SK-N-SH (cell line): ENCODE results near the gene GPR146. TPM values are rescaled to one million over a fixed set of nuclear protein-coding genes. Genes with fewer than 3 reads are reported as not detected.

Experiments used
- CTCF ChIA-PET: fragments of 300-600, 350-600 bp; formaldehyde crosslinking; extraction: SDS; loops from one replicate; lab custom pipeline; 2021; lab: Yijun Ruan, JAX
- POLR2A ChIA-PET: fragments of 350-600 bp; sonication (Branson Sonifier 250); formaldehyde crosslinking; extraction: SDS; loops from one replicate; lab custom pipeline; 2020; ENCODE audit warnings: antibody characterized with exemption, inconsistent platforms; lab: Yijun Ruan, JAX
- DNase-seq: peaks from one replicate; pipeline ENCODE4 v3.0.0; 2012
- H2AFZ ChIP-seq: fragments of 200-600 bp; sonication (generic); 2 replicates; pipeline ENCODE4 v1.8.1; 2016; ENCODE audit warnings: antibody characterized with exemption, mild to moderate bottlenecking, low read depth
- H3F3A ChIP-seq: fragments of 200-600 bp; sonication (generic); replicated peaks from 2 replicates; pipeline ENCODE3; 2016; ENCODE audit warnings: antibody characterized with exemption, mild to moderate bottlenecking; ENCODE audit not compliant: insufficient read depth
- H3K27ac ChIP-seq, 2 experiments: fragments of 200-500 bp in 1 of 2; fragments of 200-600 bp in 1 of 2; sonication (Bioruptor generic) in 1 of 2; sonication (generic), shearing (Covaris generic) in 1 of 2; 2 replicates each; pipeline versions ENCODE4 v1.5.1 to v1.6.1; 2014 to 2016; ENCODE audit warnings: low read depth in 2 of 2, inconsistent platforms in 1 of 2, low read length in 1 of 2, mild to moderate bottlenecking in 1 of 2, mixed read lengths in 1 of 2
- H3K27me3 ChIP-seq: fragments of 200-600 bp; sonication (generic), shearing (Covaris generic); 2 replicates; pipeline ENCODE4 v1.6.1; 2016; ENCODE audit warnings: mixed run types; ENCODE audit not compliant: insufficient read depth
- H3K36me3 ChIP-seq, 2 experiments: fragments of 200-500 bp in 1 of 2; fragments of 200-600 bp in 1 of 2; sonication (Bioruptor generic) in 1 of 2; sonication (generic) in 1 of 2; replicated peaks in 1 of 2; 2 replicates each; pipeline versions ENCODE3 to v1.5.1; 2014 to 2016; ENCODE audit warnings: low read length in 1 of 2, mild to moderate bottlenecking in 1 of 2; ENCODE audit not compliant: insufficient read depth in 2 of 2, control insufficient read depth in 1 of 2
- H3K4me1 ChIP-seq, 2 experiments: fragments of 200-500 bp in 1 of 2; fragments of 200-600 bp in 1 of 2; sonication (Bioruptor generic) in 1 of 2; sonication (generic), shearing (Covaris generic) in 1 of 2; 2 replicates each; pipeline versions ENCODE4 v1.5.1 to v1.6.1; 2014 to 2016; ENCODE audit warnings: low read depth in 1 of 2, low read length in 1 of 2, mixed run types in 1 of 2; ENCODE audit not compliant: insufficient read depth in 2 of 2, control insufficient read depth in 1 of 2
- H3K4me2 ChIP-seq: fragments of 200-600 bp; sonication (generic), shearing (Covaris generic); 2 replicates; pipeline ENCODE4 v1.6.1; 2017; ENCODE audit warnings: mixed run types
- H3K4me3 ChIP-seq, 2 experiments: fragments of 200-500 bp in 1 of 2; fragments of 200-600 bp in 1 of 2; sonication (Bioruptor generic) in 1 of 2; sonication (generic), shearing (Covaris generic) in 1 of 2; 2 replicates each; pipeline versions ENCODE4 v1.5.1 to v1.8.1; 2014 to 2016; ENCODE audit warnings: low read depth in 2 of 2, inconsistent platforms in 1 of 2, low read length in 1 of 2, mild to moderate bottlenecking in 1 of 2, mixed read lengths in 1 of 2, moderate library complexity in 1 of 2
- H3K79me2 ChIP-seq: fragments of 200-600 bp; sonication (generic); 2 replicates; pipeline ENCODE4 v1.8.1; 2017; ENCODE audit warnings: mild to moderate bottlenecking; ENCODE audit not compliant: insufficient read depth
- H3K9ac ChIP-seq: fragments of 200-600 bp; sonication (generic); 2 replicates; pipeline ENCODE4 v1.6.1; 2017; ENCODE audit warnings: mixed run types
- H3K9me2 ChIP-seq: fragments of 200-600 bp; sonication (generic); 2 replicates; pipeline ENCODE4 v1.6.1; 2017; ENCODE audit warnings: mixed run types
- H3K9me3 ChIP-seq: fragments of 200-600 bp; sonication (generic); 2 replicates; pipeline ENCODE4 v1.6.1; 2017; ENCODE audit warnings: mixed run types, mild to moderate bottlenecking, moderate library complexity
- H4K20me1 ChIP-seq: fragments of 200-600 bp; sonication (generic); 2 replicates; pipeline ENCODE4 v1.6.1; 2017; ENCODE audit warnings: mild to moderate bottlenecking, mixed run types; ENCODE audit not compliant: insufficient read depth
- EP300 ChIP-seq, 2 experiments: IDR thresholded peaks; 2 replicates each; pipeline versions ENCODE4 v1.4.0 to v1.6.1; 2012; ENCODE audit warnings: borderline replicate concordance in 1 of 2, low read depth in 1 of 2, low read length in 1 of 2
- EZH2phosphoT487 ChIP-seq: fragments of 200-600 bp; sonication (generic); IDR thresholded peaks from 2 replicates; pipeline ENCODE4 v1.6.1; 2017; ENCODE audit warnings: low read depth, mixed run types, mild to moderate bottlenecking, antibody characterized with exemption, moderate library complexity, borderline replicate concordance
- FOSL2 ChIP-seq: IDR thresholded peaks from 2 replicates; pipeline ENCODE4 v1.4.0; 2012; ENCODE audit warnings: low read depth, mild to moderate bottlenecking, moderate library complexity, borderline replicate concordance
- MXI1 ChIP-seq: IDR thresholded peaks from 2 replicates; pipeline ENCODE4 v1.6.1; 2012; ENCODE audit warnings: mild to moderate bottlenecking, low read depth, low read length, improper control_type of control experiment
- NFIC ChIP-seq: IDR thresholded peaks from 2 replicates; pipeline ENCODE4 v1.4.0; 2012; ENCODE audit warnings: borderline replicate concordance
- NRF1 ChIP-seq: IDR thresholded peaks from 2 replicates; pipeline ENCODE4 v1.6.1; 2012; ENCODE audit warnings: low read depth, mild to moderate bottlenecking, low read length
- POLR2AphosphoS5 ChIP-seq: IDR thresholded peaks from 2 replicates; pipeline ENCODE4 v1.6.1; 2012; ENCODE audit warnings: low read depth, low read length
- RFX5 ChIP-seq: IDR thresholded peaks from 2 replicates; pipeline ENCODE4 v1.6.1; 2012; ENCODE audit warnings: mild to moderate bottlenecking, improper control_type of control experiment, low read length
- SIN3A ChIP-seq: IDR thresholded peaks from 2 replicates; pipeline ENCODE4 v1.6.1; 2012; ENCODE audit warnings: low read depth, mild to moderate bottlenecking, low read length, moderate library complexity, borderline replicate concordance
- TAF1 ChIP-seq: IDR thresholded peaks from 2 replicates; pipeline ENCODE4 v1.6.1; 2012; ENCODE audit warnings: low read depth, mild to moderate bottlenecking, low read length, moderate library complexity, borderline replicate concordance
- TCF12 ChIP-seq: IDR thresholded peaks from 2 replicates; pipeline ENCODE4 v1.4.0; 2012
- WGBS: methylation state at CpG from one replicate; pipeline ENCODE4 v1.1.6; 2017; ENCODE audit warnings: low lambda C conversion rate; 5-methylcytosine and 5-hydroxymethylcytosine counted together
- polyA plus RNA-seq, 3 experiments: library from polyadenylated mRNA; depleted of rRNA; stranded (reverse); fragments of >200 nt; gene quantifications; 2 replicates each; pipeline ENCODE4 v1.2.3, GENCODE V29; 2012
- TF ChIP-seq, protein P1 (sequence below): IDR thresholded peaks from 2 replicates; pipeline ENCODE4 v1.4.0; 2012; ENCODE audit warnings: low read depth, borderline replicate concordance
- TF ChIP-seq, protein P2 (sequence below): IDR thresholded peaks from 2 replicates; pipeline ENCODE4 v1.4.0; 2012; ENCODE audit warnings: low read depth, borderline replicate concordance
- TF ChIP-seq, protein P3 (sequence below): IDR thresholded peaks from 2 replicates; pipeline ENCODE4 v1.4.0; 2012; ENCODE audit warnings: low read depth
- TF ChIP-seq, protein P4 (sequence below): fragments of 150-350 bp; IDR thresholded peaks from 2 replicates; pipeline ENCODE4 v1.6.1; 2016; ENCODE audit warnings: mild to moderate bottlenecking, low read depth, low read length

GPR146 gene
- polyA plus RNA-seq, 1 of the 3 experiments (the other 2 are of a cell fraction) = 1.4 TPM

DNA sequence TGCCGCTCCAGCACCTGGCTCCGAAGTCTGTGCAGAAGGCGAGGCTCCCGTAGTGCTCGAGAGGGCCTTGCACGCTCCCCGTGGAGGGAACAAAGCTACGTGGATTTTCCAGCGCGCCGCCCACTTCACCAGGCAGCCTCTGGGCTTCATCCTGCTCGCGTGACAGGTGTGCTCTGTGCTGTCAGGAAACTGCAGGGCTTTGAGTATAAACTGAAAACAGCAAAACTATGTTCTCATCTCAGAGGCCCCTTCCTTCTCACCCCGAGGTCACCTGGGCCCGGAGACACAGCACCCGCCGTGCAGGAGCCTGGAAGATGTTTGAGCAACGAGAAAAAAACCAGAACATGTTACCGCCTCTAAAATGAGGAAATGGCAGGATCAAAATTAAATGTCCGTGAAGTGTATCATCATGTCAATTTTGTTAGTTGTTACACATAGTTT lies 17.6 kb upstream of the GPR146 start:
- TF ChIP-seq RFX5 = no peak
- TF ChIP-seq, protein P1, sequence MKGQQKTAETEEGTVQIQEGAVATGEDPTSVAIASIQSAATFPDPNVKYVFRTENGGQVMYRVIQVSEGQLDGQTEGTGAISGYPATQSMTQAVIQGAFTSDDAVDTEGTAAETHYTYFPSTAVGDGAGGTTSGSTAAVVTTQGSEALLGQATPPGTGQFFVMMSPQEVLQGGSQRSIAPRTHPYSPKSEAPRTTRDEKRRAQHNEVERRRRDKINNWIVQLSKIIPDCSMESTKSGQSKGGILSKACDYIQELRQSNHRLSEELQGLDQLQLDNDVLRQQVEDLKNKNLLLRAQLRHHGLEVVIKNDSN = no peak
- TF ChIP-seq SIN3A = no peak
- TF ChIP-seq EP300 (IDR thresholded peaks at IDR 0.05; ENCODE audit: borderline replicate concordance in 1 of 2, low read depth in 1 of 2, low read length in 1 of 2) = no peak
- no peak for TF ChIP-seq NRF1
- no peak for TF ChIP-seq MXI1
- TF ChIP-seq TCF12 = no peak
- TF ChIP-seq NFIC = no peak
- TF ChIP-seq FOSL2 = no peak
- TF ChIP-seq, protein P2, sequence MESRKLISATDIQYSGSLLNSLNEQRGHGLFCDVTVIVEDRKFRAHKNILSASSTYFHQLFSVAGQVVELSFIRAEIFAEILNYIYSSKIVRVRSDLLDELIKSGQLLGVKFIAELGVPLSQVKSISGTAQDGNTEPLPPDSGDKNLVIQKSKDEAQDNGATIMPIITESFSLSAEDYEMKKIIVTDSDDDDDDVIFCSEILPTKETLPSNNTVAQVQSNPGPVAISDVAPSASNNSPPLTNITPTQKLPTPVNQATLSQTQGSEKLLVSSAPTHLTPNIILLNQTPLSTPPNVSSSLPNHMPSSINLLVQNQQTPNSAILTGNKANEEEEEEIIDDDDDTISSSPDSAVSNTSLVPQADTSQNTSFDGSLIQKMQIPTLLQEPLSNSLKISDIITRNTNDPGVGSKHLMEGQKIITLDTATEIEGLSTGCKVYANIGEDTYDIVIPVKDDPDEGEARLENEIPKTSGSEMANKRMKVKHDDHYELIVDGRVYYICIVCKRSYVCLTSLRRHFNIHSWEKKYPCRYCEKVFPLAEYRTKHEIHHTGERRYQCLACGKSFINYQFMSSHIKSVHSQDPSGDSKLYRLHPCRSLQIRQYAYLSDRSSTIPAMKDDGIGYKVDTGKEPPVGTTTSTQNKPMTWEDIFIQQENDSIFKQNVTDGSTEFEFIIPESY = no peak
- TF ChIP-seq EZH2phosphoT487 = no peak
- TF ChIP-seq TAF1 = no peak
- TF ChIP-seq, protein P3, sequence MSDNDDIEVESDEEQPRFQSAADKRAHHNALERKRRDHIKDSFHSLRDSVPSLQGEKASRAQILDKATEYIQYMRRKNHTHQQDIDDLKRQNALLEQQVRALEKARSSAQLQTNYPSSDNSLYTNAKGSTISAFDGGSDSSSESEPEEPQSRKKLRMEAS = no peak
- TF ChIP-seq, protein P4, sequence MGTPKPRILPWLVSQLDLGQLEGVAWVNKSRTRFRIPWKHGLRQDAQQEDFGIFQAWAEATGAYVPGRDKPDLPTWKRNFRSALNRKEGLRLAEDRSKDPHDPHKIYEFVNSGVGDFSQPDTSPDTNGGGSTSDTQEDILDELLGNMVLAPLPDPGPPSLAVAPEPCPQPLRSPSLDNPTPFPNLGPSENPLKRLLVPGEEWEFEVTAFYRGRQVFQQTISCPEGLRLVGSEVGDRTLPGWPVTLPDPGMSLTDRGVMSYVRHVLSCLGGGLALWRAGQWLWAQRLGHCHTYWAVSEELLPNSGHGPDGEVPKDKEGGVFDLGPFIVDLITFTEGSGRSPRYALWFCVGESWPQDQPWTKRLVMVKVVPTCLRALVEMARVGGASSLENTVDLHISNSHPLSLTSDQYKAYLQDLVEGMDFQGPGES = no peak
- TF ChIP-seq POLR2AphosphoS5 = no peak
- H3K27ac ChIP-seq = no peak overlapping the region
- ChIA-PET CTCF (interaction anchor here (1.0 to 8.8 kb wide), 6 partner anchors 18 to 117 kb away, joined by 4 to 101 read pairs (median 7); partner anchors contain the start of genes COX19 and GPR146), POLR2A (interaction anchor here (1.2 kb wide), 1 partner anchor 34 kb away, joined by 3 read pairs; no protein-coding TSS in a partner anchor)
- peaks cover 64% of the 10 kb centered on the region for H3K79me2 ChIP-seq
- peaks cover 13% of the 10 kb centered on the region for H3F3A ChIP-seq
- H3K4me2 ChIP-seq = peak overlapping the region; percentile 99
- peaks cover 60% of the 10 kb centered on the region for H4K20me1 ChIP-seq
- H3K9me3 ChIP-seq = no peaks in the 10 kb centered on the region
- H3K4me1 ChIP-seq = peaks cover 11 to 14% of the 10 kb centered on the region in 2 experiments; a peak in 3 of 4 replicates
- H3K9ac ChIP-seq = peak overlapping the region; percentile 94; the same call in 1 of the 2 replicates
- H3K9me2 ChIP-seq = no peaks in the 10 kb centered on the region
- H3K27me3 ChIP-seq = no peaks in the 10 kb centered on the region
- H3K4me3 ChIP-seq = peak overlapping the region; percentile 74 to 93; a peak in 3 of 4 replicates
- no peak overlapping the region for H2AFZ ChIP-seq
- 95% methylated on average over 20 of the region's 20 CpGs for whole genome bisulfite sequencing
- peaks cover 25 to 27% of the 10 kb centered on the region in 2 experiments for H3K36me3 ChIP-seq
- no peak for DNase-seq
